ENCODE data around the gene SPPL3.

- TF ChIP-seq CTCF (IDR thresholded peaks at IDR 0.05; ENCODE audit: insufficient read depth, low read length) (peak; percentile 87), POLR2AphosphoS5 (IDR thresholded peaks at IDR 0.05; ENCODE audit: low read depth) (no peak), GABPA (IDR thresholded peaks at IDR 0.05; ENCODE audit: low read depth) (peak; percentile 76), REST (IDR thresholded peaks at IDR 0.05; ENCODE audit: insufficient replicate concordance, low read depth) (no peak), SPI1 (IDR thresholded peaks at IDR 0.05; ENCODE audit: borderline replicate concordance, low read depth) (peak; percentile 28; the same call in 1 of the 2 replicates)
These were observed 190.2 kb downstream of the SPPL3 start for GRCh38 chr12:120713861-120714482.

Measured in HL-60 (cell line).